Measurements from ENCODE around the gene NTMT2. TPM values are rescaled to one million over a fixed set of nuclear protein-coding genes. Genes with fewer than 3 reads are reported as not detected.
"Not testable (repeated sequence)": the region's sequence is repeated elsewhere in the genome, so short reads cannot be mapped to it uniquely, and the experiment has no call there.

NTMT2 gene
- total RNA-seq, 2 donors from 2014 or later: 1.2 TPM; not detected in 1

DNA sequence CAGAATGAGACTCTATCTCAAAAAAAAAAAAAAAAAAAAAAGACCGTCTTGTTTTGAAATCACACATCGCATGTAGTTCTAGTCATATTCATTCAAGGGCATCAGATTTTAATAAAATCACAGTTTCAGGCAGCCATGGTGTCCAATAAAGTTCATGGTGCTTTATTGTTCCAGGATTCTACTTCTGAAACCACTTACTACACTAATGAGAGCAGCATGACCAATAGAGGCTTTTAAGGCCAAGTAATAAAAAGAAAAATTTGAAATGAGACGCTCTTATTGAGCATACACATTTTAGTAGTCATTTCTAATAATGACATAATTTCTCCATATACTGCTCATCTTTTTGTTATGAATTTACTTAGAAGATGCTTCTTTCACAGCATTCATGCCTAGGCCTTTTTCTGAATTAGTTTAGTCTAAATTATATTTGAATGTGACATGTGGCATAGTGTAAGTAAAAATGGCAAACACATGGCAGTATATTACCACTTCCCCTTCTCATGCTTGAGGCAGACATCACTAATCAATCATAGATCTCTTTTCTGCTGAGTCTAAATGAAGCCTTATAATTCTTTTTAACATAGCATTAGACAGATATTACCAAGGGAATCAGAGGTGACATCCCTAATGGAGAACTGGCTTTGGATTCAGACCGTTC, 18.5 kb downstream of the NTMT2 start:
- TF ChIP-seq, protein P1, sequence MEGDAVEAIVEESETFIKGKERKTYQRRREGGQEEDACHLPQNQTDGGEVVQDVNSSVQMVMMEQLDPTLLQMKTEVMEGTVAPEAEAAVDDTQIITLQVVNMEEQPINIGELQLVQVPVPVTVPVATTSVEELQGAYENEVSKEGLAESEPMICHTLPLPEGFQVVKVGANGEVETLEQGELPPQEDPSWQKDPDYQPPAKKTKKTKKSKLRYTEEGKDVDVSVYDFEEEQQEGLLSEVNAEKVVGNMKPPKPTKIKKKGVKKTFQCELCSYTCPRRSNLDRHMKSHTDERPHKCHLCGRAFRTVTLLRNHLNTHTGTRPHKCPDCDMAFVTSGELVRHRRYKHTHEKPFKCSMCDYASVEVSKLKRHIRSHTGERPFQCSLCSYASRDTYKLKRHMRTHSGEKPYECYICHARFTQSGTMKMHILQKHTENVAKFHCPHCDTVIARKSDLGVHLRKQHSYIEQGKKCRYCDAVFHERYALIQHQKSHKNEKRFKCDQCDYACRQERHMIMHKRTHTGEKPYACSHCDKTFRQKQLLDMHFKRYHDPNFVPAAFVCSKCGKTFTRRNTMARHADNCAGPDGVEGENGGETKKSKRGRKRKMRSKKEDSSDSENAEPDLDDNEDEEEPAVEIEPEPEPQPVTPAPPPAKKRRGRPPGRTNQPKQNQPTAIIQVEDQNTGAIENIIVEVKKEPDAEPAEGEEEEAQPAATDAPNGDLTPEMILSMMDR (conservative IDR thresholded peaks at IDR 0.05): no peak
- H3K9me3 ChIP-seq (ENCODE audit: control insufficient read depth, low read length): no peaks in the 10 kb centered on the region
- no peak overlapping the region for H3K27ac Mint-ChIP-seq
- no peak overlapping the region for H3K9ac ChIP-seq (ENCODE audit: extremely low read depth, low read length, poor library complexity, severe bottlenecking)
- H3K27ac ChIP-seq (ENCODE audit: low read depth, low read length): no peak overlapping the region
- no peaks in the 10 kb centered on the region for H3K36me3 Mint-ChIP-seq (ENCODE audit: low read depth)
- 99 to 100% methylated on average over 2 to 4 of the region's 4 CpGs for WGBS, 2 experiments (ENCODE audit: insufficient coverage in 1 of 2, insufficient read length in 1 of 2)
- peaks cover 6% of the 10 kb centered on the region for H3K4me1 Mint-ChIP-seq
- H3K36me3 ChIP-seq (ENCODE audit: control insufficient read depth, insufficient read depth, low read length): no peaks in the 10 kb centered on the region
- no peaks in the 10 kb centered on the region for H3K27me3 Mint-ChIP-seq (ENCODE audit: insufficient read depth)
- H3K4me3 ChIP-seq (ENCODE audit: low read length): no peak overlapping the region
- peaks cover 3% of the 10 kb centered on the region for H3K4me1 ChIP-seq (ENCODE audit: control insufficient read depth, insufficient read depth, low read length)
- DNase-seq: no peak
- H3K4me3 Mint-ChIP-seq: no peak overlapping the region
- no peaks in the 10 kb centered on the region for H3K9me3 Mint-ChIP-seq
- no peaks in the 10 kb centered on the region for H3K27me3 ChIP-seq (ENCODE audit: control insufficient read depth, insufficient read depth, low read length, poor library complexity, severe bottlenecking)

DNA sequence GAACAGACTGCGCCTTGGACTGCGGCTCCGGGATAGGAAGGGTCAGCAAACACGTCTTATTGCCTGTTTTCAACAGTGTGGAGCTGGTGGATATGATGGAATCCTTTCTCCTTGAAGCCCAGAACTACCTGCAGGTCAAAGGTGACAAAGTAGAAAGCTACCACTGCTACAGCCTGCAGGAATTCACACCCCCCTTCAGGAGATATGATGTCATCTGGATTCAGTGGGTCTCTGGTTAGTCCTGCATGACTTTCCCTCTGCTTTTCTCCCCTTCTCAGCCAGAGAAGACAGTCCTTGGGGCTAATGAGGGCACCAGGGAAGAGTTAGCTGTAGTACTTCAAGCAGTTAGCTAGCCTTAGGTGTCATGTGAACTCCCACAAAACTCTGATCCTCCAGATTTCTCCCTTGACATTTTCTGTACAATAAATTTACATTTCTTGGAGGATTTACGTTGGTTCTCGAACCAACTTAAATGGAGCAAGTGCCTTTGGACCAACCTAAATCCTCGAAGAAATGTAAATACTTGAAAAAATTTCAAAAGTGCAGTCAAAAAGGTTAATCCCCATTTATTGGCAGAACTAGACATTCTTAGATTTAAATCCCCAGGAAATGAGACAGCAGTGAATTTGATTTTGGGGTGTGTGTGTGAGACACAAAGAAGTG, 20.9 kb downstream of the NTMT2 start:
- WGBS, 2 experiments (ENCODE audit: insufficient coverage in 1 of 2, insufficient read length in 1 of 2): 93 to 96% methylated on average over 6 to 7 of the region's 7 CpGs

DNA sequence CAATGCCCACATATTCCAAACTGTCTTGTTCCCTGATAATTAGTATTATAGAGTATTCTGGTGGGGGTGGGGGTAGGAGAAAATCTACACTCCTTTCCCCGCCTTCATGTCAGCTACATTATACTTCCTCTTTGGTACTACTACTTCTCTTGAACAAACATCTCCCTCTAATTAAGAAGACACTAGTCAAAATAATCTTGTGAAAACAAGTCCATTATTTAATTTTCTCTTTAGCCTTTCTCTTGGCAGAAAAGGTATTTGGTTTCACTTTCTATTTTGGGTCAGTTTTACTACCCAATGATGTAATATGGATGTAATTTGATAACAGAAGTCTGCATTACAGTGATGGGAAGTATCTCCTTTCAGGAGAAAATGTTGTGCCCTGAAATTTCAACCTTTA, 22.5 kb downstream of the NTMT2 start:
- Histone ChIP-seq H3K9me3 (ENCODE audit: control insufficient read depth, low read length) (peaks cover 5% of the 10 kb centered on the region), H3K4me1 (ENCODE audit: control insufficient read depth, insufficient read depth, low read length) (no peaks in the 10 kb centered on the region), H3K27ac (ENCODE audit: low read depth, low read length) (no peak overlapping the region), H3K36me3 (ENCODE audit: control insufficient read depth, insufficient read depth, low read length) (no peaks in the 10 kb centered on the region), H3K27me3 (ENCODE audit: control insufficient read depth, insufficient read depth, low read length, poor library complexity, severe bottlenecking) (no peaks in the 10 kb centered on the region), H3K9ac (ENCODE audit: extremely low read depth, low read length, poor library complexity, severe bottlenecking) (no peak overlapping the region), H3K4me3 (ENCODE audit: low read length) (no peak overlapping the region)
- Mint-ChIP-seq H3K27ac (no peak overlapping the region), H3K4me1 (peaks cover 1% of the 10 kb centered on the region), H3K36me3 (ENCODE audit: low read depth) (no peaks in the 10 kb centered on the region), H3K9me3 (peaks cover 19% of the 10 kb centered on the region), H3K4me3 (no peak overlapping the region), H3K27me3 (ENCODE audit: insufficient read depth) (no peaks in the 10 kb centered on the region)
- TF ChIP-seq, protein P1 (conservative IDR thresholded peaks at IDR 0.05): no peak
- no peak for DNase-seq
- 90% methylated on average over 1 of the region's 1 CpG; no CpG with 5 or more reads in 1 of the 2 experiments for WGBS, 2 experiments (ENCODE audit: insufficient coverage in 1 of 2, insufficient read length in 1 of 2)

More for the DNA sequence above, 20.9 kb downstream of the NTMT2 start:
- H3K9me3 Mint-ChIP-seq: peaks cover 16% of the 10 kb centered on the region
- Histone ChIP-seq H3K36me3 (ENCODE audit: control insufficient read depth, insufficient read depth, low read length) (no peaks in the 10 kb centered on the region), H3K9me3 (ENCODE audit: control insufficient read depth, low read length) (peaks cover 5% of the 10 kb centered on the region), H3K4me1 (ENCODE audit: control insufficient read depth, insufficient read depth, low read length) (peaks cover 3% of the 10 kb centered on the region), H3K27ac (ENCODE audit: low read depth, low read length) (no peak overlapping the region), H3K9ac (ENCODE audit: extremely low read depth, low read length, poor library complexity, severe bottlenecking) (no peak overlapping the region), H3K27me3 (ENCODE audit: control insufficient read depth, insufficient read depth, low read length, poor library complexity, severe bottlenecking) (no peaks in the 10 kb centered on the region), H3K4me3 (ENCODE audit: low read length) (no peak overlapping the region)
- H3K4me3 Mint-ChIP-seq: no peak overlapping the region
- TF ChIP-seq, protein P1 (conservative IDR thresholded peaks at IDR 0.05): no peak
- no peaks in the 10 kb centered on the region for H3K27me3 Mint-ChIP-seq (ENCODE audit: insufficient read depth)
- peaks cover 6% of the 10 kb centered on the region for H3K4me1 Mint-ChIP-seq
- H3K36me3 Mint-ChIP-seq (ENCODE audit: low read depth): no peaks in the 10 kb centered on the region
- H3K27ac Mint-ChIP-seq: no peak overlapping the region
- no peak for DNase-seq

DNA sequence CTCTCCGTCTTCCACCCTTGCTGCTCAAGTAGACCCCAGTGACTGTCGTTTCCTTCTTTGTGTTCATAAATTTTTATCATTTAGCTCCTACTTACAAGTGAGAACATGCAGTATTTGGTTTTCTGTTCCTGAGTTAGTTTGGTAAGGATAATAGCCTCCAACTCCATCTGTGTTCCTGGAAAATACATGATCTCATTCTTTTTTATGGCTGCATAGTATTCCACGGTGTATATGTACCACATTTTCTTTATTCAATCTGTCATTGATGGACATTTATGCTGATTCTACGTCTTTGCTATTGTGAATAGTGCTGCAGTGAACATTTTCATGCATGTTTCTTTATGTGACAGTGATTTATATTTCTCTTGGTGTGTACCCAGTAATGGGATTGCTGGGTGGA, 24.8 kb downstream of the NTMT2 start:
- H3K36me3 ChIP-seq (ENCODE audit: control insufficient read depth, insufficient read depth, low read length); H3K27ac Mint-ChIP-seq; H3K4me3 ChIP-seq (ENCODE audit: low read length); H3K9ac ChIP-seq (ENCODE audit: extremely low read depth, low read length, poor library complexity, severe bottlenecking); H3K27me3 Mint-ChIP-seq (ENCODE audit: insufficient read depth); H3K4me1 ChIP-seq (ENCODE audit: control insufficient read depth, insufficient read depth, low read length); H3K27ac ChIP-seq (ENCODE audit: low read depth, low read length); DNase-seq; H3K36me3 Mint-ChIP-seq (ENCODE audit: low read depth); H3K27me3 ChIP-seq (ENCODE audit: control insufficient read depth, insufficient read depth, low read length, poor library complexity, severe bottlenecking); H3K4me3 Mint-ChIP-seq; H3K9me3 ChIP-seq (ENCODE audit: control insufficient read depth, low read length); H3K4me1 Mint-ChIP-seq: not testable (repeated sequence)
- 87 to 94% methylated on average over 3 to 4 of the region's 4 CpGs for WGBS, 2 experiments (ENCODE audit: insufficient coverage in 1 of 2, insufficient read length in 1 of 2)
- peaks cover 19% of the 10 kb centered on the region for H3K9me3 Mint-ChIP-seq
